Amniotic epithelial cell (primary cell): ENCODE data around the gene SPATS1.
"Not testable (repeated sequence)": the region's sequence is repeated elsewhere in the genome, so short reads cannot be mapped to it uniquely, and the experiment has no call there.

ENCODE experiments used
- DNase-seq: peaks from one replicate; pipeline ENCODE4 v3.0.0-alpha.2; 2010; ENCODE audit warnings: low read depth

SPATS1 gene

DNA sequence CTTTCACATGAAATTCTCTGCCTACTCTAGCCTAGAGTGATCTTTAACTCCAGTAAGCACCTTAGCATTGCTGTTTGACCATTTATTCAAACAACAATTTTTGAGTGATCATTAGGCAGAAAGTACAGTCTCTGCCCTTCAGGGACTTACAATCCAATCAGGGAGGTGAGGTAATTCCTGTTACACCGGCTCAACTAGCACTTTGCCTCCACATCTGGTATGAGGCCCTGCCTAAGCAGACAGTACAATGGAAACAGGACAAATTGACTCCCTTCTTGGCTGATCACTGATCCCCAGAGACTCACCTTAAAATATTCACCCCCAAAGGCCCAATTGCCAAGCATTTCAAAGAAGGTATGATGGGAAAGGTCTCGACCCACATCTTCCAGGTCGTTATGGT is 30.7 kb upstream of the SPATS1 start:
- no peak for DNase-seq

GRCh38 chr6:44312901-44313788 is 29.3 kb upstream of the SPATS1 start, which contains the start of gene AARS2:
TSS of gene AARS2 (minus strand) at chr6:44313347. CDS start at chr6:44313323, 24 bp downstream.
- peak; percentile 74 for DNase-seq

DNA sequence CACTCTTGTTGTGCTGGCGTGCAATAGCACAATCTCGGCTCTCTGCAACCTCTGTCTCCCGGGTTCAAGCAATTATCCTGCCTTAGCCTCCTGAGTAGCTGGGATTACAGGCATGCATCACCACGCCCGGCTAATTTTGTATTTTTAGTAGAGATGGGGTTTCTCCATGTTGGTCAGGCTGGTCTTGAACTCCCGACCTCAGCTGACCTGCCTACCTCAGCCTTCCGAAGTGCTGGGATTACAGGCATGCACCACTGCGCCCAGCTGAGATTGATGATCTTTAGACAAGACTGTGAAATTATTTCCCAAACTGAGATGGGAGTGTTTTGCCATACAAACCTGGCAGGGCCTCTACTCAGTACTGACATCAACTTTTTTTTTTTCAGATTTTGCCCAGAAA is 27.8 kb upstream of the SPATS1 start:
- not testable (repeated sequence) for DNase-seq

GRCh38 chr6:44315516-44315915 is 26.9 kb upstream of the SPATS1 start:
- DNase-seq: no peak

DNA sequence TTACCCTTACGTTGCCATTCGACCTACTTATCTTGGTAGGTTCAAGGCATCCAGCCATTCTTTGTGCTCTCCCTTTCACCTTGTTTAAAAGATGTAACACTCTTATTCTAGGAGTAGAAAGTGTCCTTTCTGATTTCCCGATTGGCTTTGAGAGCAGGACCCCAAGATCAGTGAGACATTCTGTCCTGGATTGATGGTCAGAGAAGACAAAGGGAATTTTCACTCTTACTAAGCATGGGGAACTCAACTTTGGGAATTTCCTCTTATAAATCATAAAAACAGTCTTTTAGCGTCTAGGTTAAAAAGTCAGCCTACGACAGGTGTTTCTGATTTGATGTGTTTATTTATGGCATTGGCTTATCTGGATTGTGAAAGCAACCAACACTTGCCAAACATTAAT is 26.5 kb upstream of the SPATS1 start:
- no peak for DNase-seq

DNA sequence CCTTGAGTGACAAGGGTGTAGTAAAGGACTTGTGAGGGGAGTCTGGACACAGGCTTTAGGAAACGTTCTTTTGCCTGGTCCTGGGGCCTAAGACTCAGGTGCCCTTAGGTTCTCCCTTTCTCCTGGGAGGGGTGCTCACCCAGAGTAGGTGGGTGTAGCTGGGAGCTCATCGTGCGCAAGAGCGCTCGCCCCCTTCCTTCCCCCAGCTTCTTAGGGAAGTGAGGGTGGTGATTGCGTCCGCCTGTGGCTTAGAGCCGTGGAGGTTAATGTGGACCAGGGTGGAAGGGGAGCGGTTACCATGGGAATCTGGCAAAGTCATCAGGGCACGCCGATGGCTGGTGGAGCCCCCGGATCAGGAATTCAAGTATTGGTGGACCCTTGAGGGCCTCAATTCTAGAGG is 26.0 kb upstream of the SPATS1 start:
- no peak for DNase-seq

DNA sequence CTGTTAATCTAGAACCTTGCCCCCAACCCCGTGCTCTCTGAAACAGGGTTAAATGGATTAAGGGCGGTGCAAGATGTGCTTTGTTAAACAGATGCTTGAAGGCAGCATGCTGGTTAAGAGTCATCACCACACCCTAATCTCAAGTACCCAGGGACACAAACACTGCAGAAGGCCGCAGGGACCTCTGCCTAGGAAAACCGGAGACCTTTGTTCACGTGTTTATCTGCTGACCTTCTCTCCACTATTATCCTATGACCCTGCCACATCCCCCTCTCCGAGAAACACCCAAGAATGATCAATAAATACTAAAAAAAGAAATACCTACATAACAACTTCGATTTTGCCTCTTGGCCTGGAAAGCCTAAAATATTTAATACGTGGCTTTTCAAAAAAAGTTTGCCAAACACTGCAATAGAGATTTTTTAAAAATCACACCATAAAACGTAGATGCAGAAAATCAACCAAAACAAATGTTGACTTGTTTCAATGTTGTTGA is 25.3 kb upstream of the SPATS1 start:
- DNase-seq: not testable (repeated sequence)

GRCh38 chr6:44321210-44321609 is 21.2 kb upstream of the SPATS1 start:
- DNase-seq: no peak

GRCh38 chr6:44327096-44327495 is 15.4 kb upstream of the SPATS1 start:
- no peak for DNase-seq

DNA sequence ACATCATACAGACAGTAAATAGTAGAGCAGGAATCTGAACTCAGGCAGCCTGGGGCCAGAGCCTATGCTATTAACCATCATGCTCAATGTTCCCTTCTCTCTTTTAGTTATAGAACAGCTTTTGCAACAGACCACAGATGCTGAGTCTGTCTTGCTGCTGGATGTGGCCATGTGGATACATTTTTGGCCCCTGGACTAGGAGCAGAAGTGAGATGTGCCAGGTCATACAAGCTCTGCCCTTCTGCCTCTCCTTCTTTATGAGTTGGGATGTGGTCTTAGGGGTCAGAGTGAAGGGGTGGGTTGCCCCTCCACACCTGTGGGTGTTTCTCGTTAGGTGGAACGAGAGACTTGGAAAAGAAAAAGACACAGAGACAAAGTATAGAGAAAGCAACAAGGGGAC is 14.7 kb upstream of the SPATS1 start:
- DNase-seq: no peak

DNA sequence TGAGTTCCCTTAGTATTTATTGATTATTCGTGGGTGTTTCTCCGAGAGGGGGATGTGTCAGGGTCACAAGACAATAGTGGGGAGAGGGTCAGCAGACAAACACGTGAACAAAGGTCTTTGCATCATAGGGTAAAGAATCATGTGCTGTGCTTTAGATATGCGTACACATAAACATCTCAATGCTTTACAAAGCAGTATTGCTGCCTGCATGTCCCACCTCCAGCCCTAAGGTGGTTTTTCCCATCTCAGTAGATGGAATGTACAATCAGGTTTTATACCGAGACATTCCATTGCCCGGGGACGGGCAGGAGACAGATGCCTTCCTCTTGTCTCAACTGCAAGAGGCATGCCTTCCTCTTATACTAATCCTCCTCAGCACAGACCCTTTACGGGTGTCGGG is 14.2 kb upstream of the SPATS1 start:
- not testable (repeated sequence) for DNase-seq

DNA sequence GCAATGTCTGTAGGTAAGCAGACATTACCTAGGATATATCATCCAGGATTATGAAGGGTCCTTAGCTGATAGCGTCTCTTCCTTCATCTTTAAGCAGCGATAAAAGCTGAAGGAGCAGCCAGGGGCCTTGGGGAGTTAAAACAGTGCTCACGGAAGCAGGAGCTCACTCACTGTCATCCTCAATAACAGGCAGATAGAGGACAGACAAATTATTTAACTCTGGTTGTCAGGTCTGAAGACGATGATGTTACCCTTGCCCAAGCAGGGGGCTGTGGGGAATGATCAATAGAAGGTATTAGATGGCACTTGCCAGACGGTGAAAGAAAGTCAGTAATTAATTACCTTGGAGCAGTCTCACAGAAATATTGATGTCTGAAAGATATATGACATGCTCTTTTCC is 12.6 kb upstream of the SPATS1 start:
- DNase-seq: no peak

DNA sequence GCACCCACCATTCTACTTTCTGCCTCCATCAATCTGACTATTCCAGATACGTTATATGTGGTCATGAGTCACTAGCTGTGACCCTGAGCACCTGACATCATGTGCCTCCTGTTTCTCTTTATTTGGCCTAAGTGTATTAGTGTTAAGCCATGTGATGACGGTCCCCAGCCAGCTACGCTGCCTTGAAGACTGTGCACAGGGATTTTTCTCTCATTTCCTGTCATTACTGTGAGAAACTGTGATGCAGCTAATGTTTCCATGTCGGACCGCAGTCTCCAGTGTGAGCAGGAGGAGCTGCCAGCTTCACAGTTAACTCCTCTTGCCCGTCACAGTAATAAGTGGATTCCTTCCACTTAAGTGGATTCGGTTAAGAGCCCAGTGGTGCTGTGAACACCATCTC is 9.9 kb upstream of the SPATS1 start:
- no peak for DNase-seq

GRCh38 chr6:44333273-44333919 is 9.1 kb upstream of the SPATS1 start:
- no peak for DNase-seq

DNA sequence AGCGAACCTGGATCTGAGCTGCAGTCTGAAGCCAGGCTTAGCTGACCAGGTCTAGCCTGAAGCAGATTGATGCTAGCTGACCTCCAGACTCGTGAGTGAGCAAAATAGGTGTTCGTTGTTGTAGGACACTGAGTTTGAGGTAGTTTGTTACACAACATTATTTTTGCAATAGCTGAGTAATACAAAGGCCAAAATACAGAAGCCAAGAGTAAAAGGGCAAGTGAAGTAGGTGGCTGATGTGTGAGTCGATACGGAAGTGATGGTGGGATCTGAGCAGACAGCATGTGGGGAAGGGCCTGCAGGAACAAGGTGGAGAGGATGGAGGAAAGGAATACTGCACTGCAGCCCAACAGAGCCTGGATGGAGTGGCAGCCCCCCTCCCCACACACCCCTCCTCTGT is 8.5 kb upstream of the SPATS1 start:
- no peak for DNase-seq

DNA sequence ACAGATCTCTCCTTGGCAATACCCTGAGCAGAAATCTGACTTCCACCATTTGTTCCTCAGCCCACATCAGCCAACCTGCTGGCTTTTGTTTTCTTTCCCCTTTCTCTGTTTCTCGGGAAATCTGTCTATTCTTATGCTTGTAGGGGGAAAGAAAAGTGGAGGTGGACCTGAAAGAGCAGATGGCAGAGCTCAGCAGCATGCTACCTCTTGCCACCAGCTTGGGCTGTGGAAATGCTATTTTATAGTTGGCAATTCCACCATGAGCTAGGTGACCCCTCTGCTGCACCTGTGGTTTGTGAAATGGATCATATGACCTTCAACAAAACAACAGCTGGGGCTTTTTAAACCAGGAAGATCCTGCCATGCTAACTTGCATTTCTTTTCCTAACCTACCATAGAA is 6.8 kb upstream of the SPATS1 start:
- no peak for DNase-seq

- DNase-seq: peak; percentile 52
Measured at GRCh38 chr6:44338228-44339122, 4.0 kb upstream of the SPATS1 start.

GRCh38 chr6:44339301-44339700 is 3.1 kb upstream of the SPATS1 start:
- DNase-seq: no peak

GRCh38 chr6:44339763-44340625 is 2.5 kb upstream of the SPATS1 start:
- DNase-seq: peak; percentile 80

- DNase-seq: no peak
Measured at GRCh38 chr6:44341095-44341890, 1.2 kb upstream of the SPATS1 start.
